ENCODE data around the gene FHL5.
A peak's percentile ranks its signal among the peaks of the same experiment; 100 is the strongest.
"Not testable (repeated sequence)": the region's sequence is repeated elsewhere in the genome, so short reads cannot be mapped to it uniquely, and the experiment has no call there.

Gene FHL5, protein sequence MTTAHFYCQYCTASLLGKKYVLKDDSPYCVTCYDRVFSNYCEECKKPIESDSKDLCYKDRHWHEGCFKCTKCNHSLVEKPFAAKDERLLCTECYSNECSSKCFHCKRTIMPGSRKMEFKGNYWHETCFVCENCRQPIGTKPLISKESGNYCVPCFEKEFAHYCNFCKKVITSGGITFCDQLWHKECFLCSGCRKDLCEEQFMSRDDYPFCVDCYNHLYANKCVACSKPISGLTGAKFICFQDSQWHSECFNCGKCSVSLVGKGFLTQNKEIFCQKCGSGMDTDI

DNA sequence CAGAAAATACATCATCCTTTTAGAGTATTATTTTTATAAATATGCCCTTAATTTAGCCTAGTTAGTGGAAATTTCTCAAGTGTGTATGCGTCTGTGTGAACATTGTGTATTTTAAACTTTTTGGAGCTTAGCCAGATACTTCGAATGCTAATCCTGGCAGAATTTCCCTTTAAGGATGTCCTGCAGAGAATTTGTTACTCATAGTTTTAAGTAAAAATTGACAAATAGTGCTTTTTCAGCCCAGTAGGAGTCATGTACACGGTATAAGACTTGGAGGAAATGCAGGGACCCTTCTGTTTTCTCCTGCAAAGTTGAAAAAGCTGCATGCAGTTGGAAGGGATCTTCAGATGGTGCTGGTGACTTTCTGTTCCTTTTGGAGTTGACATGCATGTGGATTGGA is at the start of gene FHL5:
Gene FHL5 (plus strand): TSS at position 243 of the 400 bp plus-strand sequence. CDS start 40,486 bp downstream, outside the sequence.
- DNase-seq = no peak

DNA sequence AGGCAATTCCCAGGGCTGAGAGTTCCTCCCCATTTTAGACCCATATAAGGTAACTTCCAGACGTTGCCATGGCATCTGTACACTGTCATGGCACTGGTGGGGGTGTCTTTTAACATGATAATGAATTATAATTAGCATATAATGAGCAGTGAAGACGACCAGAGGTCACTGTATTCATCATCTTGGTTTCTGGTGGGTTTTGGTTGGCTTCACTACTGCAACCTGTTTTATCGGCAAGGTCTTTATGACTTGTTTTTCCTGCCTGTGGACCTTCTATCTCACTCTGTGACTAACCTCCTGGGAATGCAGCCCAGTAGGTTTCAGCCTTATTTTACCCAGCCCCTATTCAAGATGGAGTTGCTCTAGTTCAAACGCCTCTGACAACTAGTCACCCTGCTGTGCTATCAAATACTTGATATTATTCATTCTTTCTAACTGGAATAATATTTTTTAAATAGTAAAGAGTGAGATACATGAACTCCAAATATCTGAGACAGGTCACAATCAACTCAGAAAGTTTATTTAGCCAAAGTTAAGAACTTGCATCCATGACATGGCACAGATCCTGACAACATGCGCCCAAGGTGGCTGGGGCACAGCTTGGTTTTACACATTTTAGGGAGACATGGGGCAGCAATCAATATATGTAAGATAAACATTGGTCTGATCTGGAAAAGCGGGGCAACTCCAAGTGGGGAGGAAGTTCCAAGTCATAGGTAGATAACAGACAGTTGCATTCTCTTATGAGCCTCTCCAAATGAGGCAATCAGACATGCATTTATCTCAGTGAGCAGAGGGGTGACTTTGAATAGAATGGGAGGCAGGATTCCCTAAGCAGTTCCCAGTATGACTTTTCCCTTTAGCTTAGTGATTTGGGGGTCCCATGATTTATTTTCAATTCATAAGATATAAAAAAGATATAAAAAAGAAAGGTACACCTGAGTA is 42.5 kb upstream of the FHL5 start:
- no peak for DNase-seq

DNA sequence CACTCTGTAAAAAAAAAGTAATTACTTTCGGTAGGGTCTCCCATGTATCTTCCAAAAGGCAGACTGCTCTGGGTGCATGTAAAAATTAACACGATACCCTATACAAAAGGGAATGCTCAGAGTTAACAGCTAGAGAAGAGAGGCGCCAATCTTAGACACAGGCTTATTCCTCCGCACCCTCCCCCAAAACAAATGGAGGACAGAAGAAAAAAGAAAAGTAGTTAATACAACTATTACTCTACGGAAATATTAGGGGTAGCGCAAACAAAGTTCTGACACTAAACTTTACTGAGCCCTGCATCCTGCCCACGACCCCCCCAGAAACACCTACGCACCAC is 41.7 kb upstream of the FHL5 start:
- no peak for DNase-seq

DNA sequence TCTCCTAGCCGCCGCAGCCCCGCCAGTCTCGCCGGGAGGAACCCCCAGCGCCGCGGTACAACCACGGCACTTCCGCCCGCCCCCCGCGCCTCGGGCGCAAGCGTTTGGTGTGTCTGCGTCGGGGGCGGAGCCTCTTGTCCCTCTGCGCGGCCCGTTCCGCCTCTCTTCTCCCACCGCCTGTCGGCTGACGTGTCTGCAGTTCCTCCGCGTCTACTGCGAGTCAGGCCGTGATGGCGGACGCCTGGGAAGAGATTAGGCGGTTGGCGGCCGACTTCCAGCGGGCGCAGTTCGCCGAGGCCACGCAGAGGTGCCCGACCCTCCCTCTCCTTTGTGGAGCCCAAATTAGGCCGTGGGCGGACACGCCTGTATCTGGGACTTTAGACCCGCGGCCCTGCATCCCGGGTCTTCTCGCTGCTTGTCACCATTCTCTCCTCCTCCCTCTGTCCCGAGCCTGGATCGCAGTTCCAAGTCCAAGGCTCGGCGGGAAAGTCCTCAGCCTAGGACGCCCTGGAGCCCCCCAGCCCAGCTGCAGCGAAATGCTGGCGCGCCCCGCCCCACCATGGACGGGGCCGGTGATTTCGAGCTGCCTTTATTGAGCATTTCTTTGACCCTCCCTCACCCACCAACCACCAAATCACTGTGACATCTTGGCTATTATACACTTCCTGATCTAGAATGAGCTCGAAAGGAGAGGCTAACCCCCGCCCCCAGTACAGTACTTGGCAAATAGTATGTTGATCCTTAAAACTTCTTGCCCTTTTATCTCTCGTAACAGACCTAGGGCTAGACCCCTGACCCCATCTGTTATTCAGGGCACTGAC is 41.1 kb upstream of the FHL5 start, which contains the start of gene UFL1:
Gene UFL1 (plus strand): TSS at position 163 of the 821 bp plus-strand sequence. CDS start 68 bp downstream, at position 231.
- DNase-seq = peak; percentile 93 to 95

DNA sequence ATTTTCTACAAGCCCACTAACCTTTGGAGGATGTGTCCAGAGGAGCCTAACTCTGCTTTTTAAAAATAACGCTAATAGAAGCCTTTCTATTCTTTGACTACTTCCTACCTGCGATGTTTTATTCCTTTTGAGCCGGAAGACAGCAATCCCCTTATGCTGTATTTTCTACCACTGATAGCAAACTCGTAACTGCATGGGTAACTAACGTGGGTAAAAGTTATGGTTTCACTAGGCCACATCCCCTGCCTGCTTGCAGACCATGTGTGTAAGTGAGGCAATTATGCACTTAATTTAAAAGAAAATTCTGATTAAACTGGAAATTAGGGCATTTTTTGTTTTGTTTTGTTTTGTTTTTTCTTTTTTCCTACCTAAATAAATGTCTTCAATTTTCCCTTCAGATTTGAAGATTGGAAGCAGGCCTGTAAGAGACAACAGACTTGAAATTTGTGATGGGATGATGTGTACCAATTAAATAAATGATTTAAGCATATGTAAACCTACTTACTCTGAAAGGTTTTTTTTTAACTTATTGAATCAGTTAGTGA is 40.4 kb upstream of the FHL5 start:
- peak in 1 of 2 donors; percentile 50 for DNase-seq

DNA sequence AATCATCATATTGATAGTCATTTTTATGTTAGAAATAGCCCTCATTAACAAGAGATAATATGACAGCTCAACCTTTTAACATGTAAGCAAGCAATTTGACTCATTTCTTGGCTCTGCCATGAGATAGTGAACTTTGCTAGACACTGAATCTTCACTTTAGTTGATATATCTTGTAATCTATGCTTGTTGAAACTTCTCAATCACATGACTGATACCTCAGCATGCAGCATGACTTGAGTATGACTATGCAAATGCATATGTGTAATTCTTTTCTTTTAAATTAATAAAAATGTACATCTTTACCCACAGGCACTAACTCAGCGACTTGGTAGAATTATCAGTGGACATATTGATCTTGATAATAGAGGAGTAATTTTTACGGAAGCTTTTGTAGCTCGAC is 34.7 kb upstream of the FHL5 start:
- DNase-seq = no peak

DNA sequence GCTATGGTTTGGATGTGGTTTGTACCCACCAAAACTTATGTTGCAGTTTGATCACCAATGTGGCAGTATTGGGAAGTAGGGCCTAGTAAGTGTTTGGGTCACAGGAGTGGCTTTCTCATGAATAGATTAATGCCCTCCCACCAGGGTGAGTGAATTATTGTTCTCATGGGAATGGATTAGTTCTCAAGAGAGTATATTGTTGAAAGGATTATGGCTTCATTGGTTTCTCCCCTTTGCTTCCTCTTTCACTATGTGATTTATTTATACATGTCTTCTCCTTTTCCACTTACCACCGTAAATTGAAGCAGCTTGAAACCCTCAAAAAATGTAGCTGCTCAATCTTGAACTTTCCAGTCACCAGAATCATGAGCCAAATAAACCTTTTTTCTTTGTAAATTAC is 30.5 kb upstream of the FHL5 start:
- no peak for DNase-seq

DNA sequence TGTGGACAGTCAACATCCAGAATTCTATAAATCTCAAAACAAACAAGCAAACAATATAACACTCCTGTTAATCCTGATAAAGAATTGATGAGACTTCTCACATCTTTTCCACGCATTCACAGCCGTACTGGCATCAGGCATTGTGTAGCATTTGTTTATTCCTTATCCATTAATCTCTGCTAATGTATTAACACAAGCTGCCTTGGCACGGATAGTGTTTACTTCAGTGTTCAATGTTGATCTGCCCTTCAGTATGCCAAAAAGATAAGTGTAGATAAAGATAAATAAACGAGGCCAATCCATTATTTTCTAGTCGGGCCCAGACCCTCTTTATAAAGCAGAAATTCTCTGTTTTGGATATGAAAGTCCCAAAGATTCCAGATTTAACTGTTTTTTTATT is 25.2 kb upstream of the FHL5 start:
- no peak for DNase-seq

DNA sequence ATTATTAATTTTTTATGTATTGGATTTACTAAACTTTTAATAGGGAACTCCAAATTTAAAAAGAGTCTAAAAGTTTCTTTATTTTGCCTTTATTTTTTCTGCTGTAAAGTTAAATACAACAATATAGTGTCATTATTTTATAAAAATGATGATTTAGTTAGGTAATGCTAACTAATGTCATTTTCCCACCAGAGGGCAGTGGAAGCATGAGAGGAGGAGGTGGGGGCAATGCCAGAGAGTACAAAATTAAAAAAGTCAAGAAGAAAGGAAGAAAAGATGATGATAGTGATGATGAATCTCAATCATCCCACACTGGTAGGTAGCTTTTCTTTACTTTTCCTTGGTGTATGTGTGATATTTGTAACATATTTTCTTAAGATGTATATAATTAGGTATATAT is 20.2 kb upstream of the FHL5 start:
- DNase-seq = peak in 1 of 2 donors; percentile 22

DNA sequence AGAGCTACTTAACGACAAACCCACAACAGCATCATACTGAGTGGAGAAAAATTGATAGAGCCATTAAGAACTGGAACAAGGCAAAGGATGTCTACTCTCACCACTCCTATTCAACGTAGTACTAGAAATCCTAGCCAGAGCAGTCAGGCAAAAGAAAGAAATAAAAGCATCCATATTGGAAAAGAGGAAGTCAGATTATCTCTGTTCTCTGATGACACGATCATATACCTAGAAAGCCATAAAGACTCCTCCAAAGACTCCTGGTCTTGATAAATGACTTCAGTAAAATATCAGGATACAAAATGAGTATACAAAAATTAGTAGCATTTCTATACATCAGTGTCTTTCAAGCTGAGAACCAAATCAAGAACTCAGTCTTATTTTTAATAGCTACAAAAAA is 17.0 kb upstream of the FHL5 start:
- DNase-seq = no peak

DNA sequence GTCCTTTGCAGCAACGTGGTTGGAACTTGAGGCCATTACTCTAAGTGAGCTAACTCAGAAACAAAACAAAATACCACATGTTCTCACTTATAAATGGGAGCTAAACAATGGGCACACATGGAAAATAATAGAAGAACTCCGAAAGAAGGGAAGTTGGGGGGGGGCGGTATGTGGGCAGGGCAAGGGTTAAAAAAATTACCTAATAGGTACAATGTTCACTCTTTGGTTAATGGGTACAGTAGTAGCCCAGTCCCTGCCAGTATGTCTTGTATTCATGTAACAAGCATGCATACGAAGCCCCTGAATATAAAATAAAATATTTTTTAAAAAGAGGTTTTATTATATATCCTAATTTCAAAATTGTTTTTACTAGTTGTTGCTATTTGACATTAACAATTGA is 15.3 kb upstream of the FHL5 start:
- DNase-seq = no peak

DNA sequence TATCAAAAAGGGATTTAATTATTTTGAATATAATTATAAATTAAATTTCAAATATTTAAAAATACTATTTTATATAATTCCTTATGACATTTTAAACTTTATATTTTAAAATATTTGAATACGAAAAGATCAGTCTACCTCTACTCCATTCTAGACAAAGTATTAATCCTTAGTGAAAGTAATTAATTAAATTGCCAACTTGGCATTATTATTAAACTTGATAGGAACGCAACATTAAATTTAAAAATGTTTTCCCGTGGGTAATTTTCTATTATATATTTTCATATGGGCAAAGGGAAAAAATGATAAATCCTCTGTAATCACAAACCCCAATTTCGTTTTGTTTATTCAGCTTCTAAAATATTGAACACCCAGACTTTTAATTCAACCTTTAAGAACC is 8.4 kb upstream of the FHL5 start:
- DNase-seq = no peak

DNA sequence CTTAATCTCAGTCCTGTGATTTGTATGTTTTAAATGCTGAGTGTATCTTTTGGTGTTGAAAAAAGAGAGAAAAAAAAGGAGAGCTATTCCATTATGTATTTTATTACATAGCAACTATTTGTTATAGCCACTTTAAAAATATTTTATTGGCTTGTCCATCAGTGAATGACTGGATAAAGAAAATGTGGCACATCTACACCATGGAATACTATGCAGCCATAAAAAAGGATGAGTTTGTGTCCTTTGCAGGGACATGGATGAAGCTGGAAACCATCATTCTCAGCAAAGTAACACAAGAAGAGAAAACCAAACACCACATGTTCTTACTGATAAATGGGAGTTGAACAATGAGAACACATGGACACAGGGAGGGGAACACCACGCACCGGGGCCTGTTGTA is 3.2 kb upstream of the FHL5 start:
- not testable (repeated sequence) for DNase-seq

DNA sequence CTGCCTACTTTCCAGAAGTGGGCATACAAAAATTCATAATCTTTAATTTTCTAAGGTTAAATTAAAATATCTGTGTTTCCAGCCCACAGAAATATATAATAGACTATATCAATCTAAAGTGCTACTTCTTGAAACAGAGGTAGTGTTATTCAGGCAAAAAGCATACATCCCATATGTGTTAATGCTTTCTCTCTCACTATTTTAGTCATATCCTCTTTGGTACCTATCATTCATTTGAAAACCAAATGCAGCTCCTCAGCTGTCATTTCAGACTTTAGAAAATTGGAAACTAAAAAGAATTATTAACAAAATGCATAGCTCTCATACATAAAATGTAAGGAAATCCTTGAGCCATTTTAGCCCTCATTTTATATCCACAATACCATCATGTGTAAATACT is 925 bp downstream of the FHL5 start:
- no peak for DNase-seq

DNA sequence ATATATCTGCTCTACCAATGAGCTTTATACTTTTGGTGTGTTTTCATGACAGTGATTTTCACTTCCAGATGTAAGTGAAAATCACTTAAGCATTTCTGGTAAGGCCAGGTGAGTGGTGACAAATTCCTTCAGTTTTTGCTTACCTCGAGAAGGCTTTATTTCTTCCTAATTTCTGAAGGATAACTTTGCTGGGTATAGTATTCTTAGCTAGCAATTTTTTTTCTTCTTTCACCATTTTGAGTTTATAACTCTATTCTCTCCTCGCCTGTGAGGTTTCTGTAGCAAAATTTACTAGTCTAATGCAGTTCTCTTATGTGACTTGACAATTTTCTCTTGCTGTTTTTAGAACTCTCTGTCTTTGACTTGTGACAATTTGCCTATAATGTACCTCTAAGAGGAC is 7.1 kb downstream of the FHL5 start:
- DNase-seq = no peak

DNA sequence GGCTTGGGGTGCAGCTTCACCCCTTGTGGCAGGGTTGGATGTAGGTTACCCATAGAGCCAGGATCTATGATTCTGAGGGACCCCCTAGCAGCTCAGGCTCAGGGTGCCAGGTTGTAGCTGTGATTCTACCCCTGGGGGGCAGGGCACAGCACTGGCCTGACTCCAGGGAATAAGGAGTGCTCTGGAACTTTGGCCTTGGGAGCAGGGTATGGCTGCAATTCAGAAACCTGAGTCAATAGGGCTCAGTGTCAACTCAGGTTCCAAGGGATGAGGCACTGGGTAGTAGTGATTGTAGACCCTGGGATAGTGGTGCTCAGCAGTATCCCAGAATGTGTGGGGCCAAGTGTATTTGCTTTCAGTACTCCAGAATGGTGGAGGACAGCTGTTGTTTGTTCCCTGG is 8.6 kb downstream of the FHL5 start:
- DNase-seq = no peak

DNA sequence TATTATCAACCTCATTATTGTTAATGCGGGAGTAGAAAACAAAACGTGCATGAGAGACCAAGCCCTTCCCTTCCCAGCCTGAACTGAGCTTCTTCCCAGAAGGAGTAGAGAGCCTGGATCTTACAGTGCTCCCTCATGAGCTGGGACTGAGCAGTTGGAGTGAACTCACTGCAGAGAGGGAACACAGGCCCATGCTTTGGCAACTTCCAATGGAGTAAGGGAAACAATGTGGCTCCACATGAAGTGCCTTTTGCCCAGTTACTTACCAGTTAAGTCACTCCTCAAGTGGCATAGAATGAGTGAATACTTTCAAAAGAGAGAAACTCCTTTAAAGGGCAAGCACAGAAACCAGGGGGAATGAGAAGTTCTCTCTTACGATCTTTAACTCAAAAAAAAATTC is 12.4 kb downstream of the FHL5 start:
- no peak for DNase-seq

DNA sequence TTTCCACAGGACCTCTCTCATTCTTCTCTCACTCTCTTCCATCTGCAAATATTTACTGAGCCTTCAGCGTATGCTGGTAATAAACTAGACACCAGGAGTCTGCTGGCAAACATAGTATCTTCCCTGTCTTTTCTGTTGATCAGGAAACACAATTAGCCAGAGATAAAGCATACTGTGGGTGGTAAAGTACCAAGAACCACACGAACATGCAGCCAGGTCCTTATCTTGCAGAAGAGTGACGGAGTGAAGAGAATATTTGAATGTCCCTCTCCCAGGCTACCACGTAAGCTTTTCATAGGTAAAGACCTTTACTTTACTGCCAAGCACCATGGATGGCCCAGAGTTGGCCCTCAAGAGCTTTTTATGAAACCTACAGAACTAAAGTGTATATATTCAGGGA is 13.3 kb downstream of the FHL5 start:
- no peak for DNase-seq

DNA sequence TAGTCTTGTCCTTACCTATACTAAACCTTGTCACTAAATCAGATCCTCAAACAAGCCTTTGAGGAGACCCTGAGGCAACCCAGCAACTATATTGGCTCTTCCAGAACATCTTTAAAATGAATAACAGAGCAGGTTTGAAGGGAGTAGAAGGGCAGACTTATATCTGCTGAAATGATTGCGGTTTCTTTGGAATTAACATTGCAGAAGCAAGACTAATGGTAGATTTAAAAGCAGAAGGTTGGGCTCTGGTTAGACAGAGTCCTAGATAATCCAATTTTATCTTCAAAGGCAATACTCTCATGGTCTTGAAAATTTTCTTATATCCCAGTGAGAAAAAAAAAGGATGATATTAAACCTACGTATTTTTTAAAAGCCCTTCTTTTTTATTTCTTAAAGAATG is 19.1 kb downstream of the FHL5 start:
- no peak for DNase-seq

DNA sequence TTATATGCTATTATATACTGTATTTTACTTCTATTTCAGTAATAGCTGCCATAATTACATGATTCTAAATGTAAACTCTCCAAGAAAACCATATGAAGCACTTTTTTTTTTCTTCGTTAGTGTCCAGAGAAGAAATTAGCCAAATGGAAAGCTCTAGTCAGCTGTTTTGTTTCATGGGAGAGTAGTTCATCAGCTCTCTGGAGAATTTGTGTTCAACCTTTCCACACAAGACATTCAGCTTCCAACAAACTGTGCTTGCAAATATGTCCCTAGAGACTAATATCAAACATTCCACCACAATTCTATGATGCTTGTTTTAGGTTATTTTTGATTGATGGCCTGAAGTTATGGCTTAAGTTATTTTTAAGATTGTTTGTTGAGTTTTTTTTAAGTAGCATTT is 19.5 kb downstream of the FHL5 start:
- no peak for DNase-seq

DNA sequence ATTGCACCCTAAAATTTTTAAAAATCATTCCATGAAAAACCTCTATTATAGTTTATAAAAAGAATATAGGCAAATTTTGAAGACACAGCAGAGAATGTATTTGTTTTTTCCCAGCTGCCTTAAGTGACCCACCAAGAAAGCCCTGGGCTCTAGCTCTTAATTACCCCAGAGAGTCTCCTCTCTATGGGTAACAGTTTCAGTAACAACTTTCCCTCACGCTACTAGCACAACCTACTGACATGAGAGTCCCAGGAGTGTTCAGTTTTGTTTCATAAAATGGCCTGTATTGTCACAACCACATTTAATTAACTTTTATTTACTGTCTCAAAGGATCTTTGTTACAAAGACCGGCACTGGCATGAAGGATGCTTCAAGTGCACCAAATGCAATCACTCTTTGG is 41.5 kb downstream of the FHL5 start:
- no peak for DNase-seq

DNA sequence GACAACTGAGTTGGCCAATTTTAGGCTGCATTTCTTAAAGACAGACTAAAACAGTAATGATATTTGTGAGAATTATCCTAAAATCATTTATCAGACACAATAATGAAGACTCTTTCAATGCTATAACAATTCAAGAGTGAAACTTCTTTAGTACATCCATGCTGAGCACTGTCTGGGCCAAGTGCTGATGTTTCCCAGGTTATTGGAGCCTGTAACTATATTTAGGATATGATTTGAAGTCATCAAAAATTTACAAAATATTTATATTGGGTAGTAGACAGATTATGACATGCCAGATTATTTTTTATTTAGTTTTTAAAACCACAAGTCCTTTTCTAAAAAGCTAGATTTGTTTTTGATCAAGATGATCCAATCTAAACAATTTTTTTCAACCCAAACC is 45.1 kb downstream of the FHL5 start:
- no peak for DNase-seq

DNA sequence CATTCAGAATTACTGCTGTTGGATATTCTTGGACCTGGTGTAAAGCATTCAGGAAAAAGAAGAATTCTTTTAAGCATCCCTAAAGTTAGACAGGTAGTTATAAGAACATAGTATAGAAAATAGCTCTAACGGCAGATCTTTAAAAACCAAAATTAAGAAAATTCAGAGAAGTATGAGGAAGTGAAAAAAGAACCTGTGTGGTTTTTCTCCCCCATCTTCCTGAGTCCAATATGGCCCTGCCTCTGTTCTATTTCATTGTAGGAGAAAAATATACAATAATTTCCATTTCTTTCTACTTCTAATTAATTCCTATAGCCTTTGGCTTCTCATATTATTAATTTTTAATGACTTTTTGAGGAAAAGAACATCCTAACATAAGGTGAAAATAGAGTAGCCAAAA is 47.1 kb downstream of the FHL5 start:
- no peak for DNase-seq

All from CD4-positive, alpha-beta T cell treated with Interleukin-4 for 1 hour (primary cell).